ENCODE data around the gene TICAM2. TPM values are rescaled to one million over a fixed set of nuclear protein-coding genes. Genes with fewer than 3 reads are reported as not detected.

The TICAM2 gene
- total and polyA plus RNA-seq, 9 of the 15 experiments (the other 6 are each of a cell fraction or from before 2014, with no cell fraction given): 0.15 to 1.8 (median 0.98) TPM

DNA sequence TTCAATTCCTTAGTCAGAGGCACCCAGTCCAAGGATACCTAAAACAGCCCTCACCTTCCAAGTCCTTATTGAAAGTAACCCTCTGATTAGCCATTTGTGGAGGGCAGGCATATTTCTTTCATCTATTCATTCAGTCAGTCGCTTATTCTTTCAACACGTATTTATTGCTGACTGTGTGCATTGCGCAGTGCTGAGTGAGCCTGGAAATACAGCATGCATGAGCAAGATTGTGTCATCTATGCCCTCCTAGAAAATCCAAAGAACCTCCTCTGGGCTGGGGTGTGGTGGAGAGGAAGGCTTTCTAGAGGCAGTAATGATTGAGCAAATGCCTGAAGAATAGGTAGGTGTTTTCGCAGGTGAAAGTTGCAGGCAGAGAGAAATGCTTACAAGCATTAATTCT is 49.2 kb downstream of the TICAM2 start:
- no TSS peak for BruUV-seq (replicated peaks)
- in situ Hi-C loops (cut with MboI): no loop called here

DNA sequence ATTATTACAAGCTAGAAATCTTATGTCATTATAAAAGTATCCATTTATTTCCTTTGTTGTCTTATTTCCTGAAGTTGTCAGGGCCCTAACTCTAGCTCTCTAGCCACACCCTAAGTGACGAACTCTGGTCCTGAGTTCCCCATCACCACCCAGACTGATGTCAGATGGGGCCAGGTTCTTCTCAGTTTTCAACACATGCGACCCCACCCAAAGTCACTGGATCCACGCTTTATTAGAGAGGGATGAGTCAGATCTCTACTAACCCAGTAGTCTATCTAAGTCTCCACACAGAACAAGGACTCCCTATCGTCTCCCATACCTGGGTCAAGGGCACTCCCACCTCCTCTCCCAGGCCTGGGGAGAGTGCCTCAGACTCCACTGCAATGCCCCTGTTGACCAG is 50.9 kb downstream of the TICAM2 start:
- Histone ChIP-seq H3K4me2 (ENCODE audit: insufficient read depth, low read length) (peak overlapping the region; percentile 24; the same call in 1 of the 2 replicates), H3K4me3 (no peak overlapping the region), H3K9ac (ENCODE audit: insufficient read depth in 1 of 2, low read depth in 2 of 2, low read length in 2 of 2) (no peak overlapping the region), H3K9me3 (replicated peaks; ENCODE audit: control insufficient read depth, insufficient read depth, low read depth, low read length) (no peaks in the 10 kb centered on the region; the same call in 1 of the 2 replicates), H3K4me1 (replicated peaks in 1 of 2; ENCODE audit: control insufficient read depth in 2 of 2, insufficient read depth in 2 of 2, low read length in 2 of 2) (peaks cover 0 to 14% of the 10 kb centered on the region in 2 experiments; a peak in 4 of 5 replicates), H2AFZ (ENCODE audit: low read depth, low read length) (no peak overlapping the region), H3K79me2 (ENCODE audit: control insufficient read depth, insufficient read depth, low read length) (no peaks in the 10 kb centered on the region), H3K27ac (ENCODE audit: extremely low read depth, low read depth, low read length) (no peak overlapping the region), H3K27me3 (ENCODE audit: control insufficient read depth in 2 of 2, insufficient read depth in 2 of 2, low read length in 2 of 2) (no peaks in the 10 kb centered on the region), H3K36me3 (ENCODE audit: control insufficient read depth, insufficient read depth, low read length) (no peaks in the 10 kb centered on the region), H3K9me1 (ENCODE audit: control insufficient read depth, insufficient read depth, low read length) (no peaks in the 10 kb centered on the region), H4K20me1 (replicated peaks; ENCODE audit: control insufficient read depth, insufficient read depth, low read length) (no peaks in the 10 kb centered on the region)
- POLR2A ChIA-PET: interaction anchor here (0.9 kb wide), 2 partner anchors 9 to 30 kb away, joined by 3 read pairs; no protein-coding TSS in a partner anchor
- 0% methylated on average over 4 of the region's 4 CpGs for WGBS (ENCODE audit: insufficient coverage, low coverage, missing lambda C conversion rate)
- intact Hi-C loops (cut with micrococcal nuclease) (no loop called here), in situ Hi-C loops (cut with MboI) (no loop called here)
- DNase-seq (ENCODE audit: extremely low read depth in 1 of 4, low spot score in 3 of 4) (peak; percentile 44 to 61 (median 52)), FAIRE-seq (no peak), ATAC-seq (peak; percentile 70)
- no TSS peak for BruUV-seq (replicated peaks)
- CTCF ChIA-PET (ENCODE audit: low intra/inter-chr PET ratio): interaction anchor here (1.3 kb wide), 1 partner anchor 23 kb away, joined by 3 read pairs; no protein-coding TSS in a partner anchor
- TF ChIP-seq KHSRP (IDR thresholded peaks at IDR 0.05) (no peak), CBFA2T2 (conservative IDR thresholded peaks at IDR 0.05) (peak; percentile 36; the same call in 1 of the 2 replicates), CTBP1 (IDR thresholded peaks at IDR 0.05; ENCODE audit: borderline replicate concordance) (peak; percentile 69; the same call in 1 of the 2 replicates), TCF3 (CRISPR knock-in tag; IDR thresholded peaks at IDR 0.05) (peak; percentile 23; the same call in 1 of the 2 replicates), CBFA2T3 (IDR thresholded peaks at IDR 0.05) (peak; percentile 58), TCF15 (CRISPR knock-in tag; IDR thresholded peaks at IDR 0.05) (no peak)
- TF ChIP-seq, protein P1, sequence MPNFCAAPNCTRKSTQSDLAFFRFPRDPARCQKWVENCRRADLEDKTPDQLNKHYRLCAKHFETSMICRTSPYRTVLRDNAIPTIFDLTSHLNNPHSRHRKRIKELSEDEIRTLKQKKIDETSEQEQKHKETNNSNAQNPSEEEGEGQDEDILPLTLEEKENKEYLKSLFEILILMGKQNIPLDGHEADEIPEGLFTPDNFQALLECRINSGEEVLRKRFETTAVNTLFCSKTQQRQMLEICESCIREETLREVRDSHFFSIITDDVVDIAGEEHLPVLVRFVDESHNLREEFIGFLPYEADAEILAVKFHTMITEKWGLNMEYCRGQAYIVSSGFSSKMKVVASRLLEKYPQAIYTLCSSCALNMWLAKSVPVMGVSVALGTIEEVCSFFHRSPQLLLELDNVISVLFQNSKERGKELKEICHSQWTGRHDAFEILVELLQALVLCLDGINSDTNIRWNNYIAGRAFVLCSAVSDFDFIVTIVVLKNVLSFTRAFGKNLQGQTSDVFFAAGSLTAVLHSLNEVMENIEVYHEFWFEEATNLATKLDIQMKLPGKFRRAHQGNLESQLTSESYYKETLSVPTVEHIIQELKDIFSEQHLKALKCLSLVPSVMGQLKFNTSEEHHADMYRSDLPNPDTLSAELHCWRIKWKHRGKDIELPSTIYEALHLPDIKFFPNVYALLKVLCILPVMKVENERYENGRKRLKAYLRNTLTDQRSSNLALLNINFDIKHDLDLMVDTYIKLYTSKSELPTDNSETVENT (CRISPR knock-in tag; IDR thresholded peaks at IDR 0.05): no peak
- TF ChIP-seq, protein P2, sequence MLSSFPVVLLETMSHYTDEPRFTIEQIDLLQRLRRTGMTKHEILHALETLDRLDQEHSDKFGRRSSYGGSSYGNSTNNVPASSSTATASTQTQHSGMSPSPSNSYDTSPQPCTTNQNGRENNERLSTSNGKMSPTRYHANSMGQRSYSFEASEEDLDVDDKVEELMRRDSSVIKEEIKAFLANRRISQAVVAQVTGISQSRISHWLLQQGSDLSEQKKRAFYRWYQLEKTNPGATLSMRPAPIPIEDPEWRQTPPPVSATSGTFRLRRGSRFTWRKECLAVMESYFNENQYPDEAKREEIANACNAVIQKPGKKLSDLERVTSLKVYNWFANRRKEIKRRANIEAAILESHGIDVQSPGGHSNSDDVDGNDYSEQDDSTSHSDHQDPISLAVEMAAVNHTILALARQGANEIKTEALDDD (IDR thresholded peaks at IDR 0.05): peak; percentile 62; the same call in 1 of the 2 replicates

More for the DNA sequence above, 49.2 kb downstream of the TICAM2 start:
- POLR2A ChIA-PET: no interaction called here
- no peak overlapping the region for H3K4me3 ChIP-seq
- no peaks in the 10 kb centered on the region for H3K36me3 ChIP-seq (ENCODE audit: control insufficient read depth, insufficient read depth, low read length)
- no peaks in the 10 kb centered on the region for H3K9me1 ChIP-seq (ENCODE audit: control insufficient read depth, insufficient read depth, low read length)
- FAIRE-seq (no peak), ATAC-seq (no peak), DNase-seq (ENCODE audit: extremely low read depth in 1 of 4, low spot score in 3 of 4) (no peak)
- intact Hi-C loops (cut with micrococcal nuclease): no loop called here
- H3K4me2 ChIP-seq (ENCODE audit: insufficient read depth, low read length): no peak overlapping the region
- CTCF ChIA-PET (ENCODE audit: low intra/inter-chr PET ratio): no interaction called here
- no peaks in the 10 kb centered on the region for H3K9me3 ChIP-seq (replicated peaks; ENCODE audit: control insufficient read depth, insufficient read depth, low read depth, low read length)
- H3K9ac ChIP-seq (ENCODE audit: insufficient read depth in 1 of 2, low read depth in 2 of 2, low read length in 2 of 2): no peak overlapping the region
- no peak overlapping the region for H2AFZ ChIP-seq (ENCODE audit: low read depth, low read length)
- H3K4me1 ChIP-seq (replicated peaks in 1 of 2; ENCODE audit: control insufficient read depth in 2 of 2, insufficient read depth in 2 of 2, low read length in 2 of 2): peaks cover 0 to 14% of the 10 kb centered on the region in 2 experiments; a peak in 4 of 5 replicates
- H4K20me1 ChIP-seq (replicated peaks; ENCODE audit: control insufficient read depth, insufficient read depth, low read length): no peaks in the 10 kb centered on the region
- TF ChIP-seq KLF6 (CRISPR knock-in tag; IDR thresholded peaks at IDR 0.05; ENCODE audit: borderline replicate concordance): no peak
- TF ChIP-seq MAFF (IDR thresholded peaks at IDR 0.05; ENCODE audit: low read length): 0 out of 2 replicates have a peak, but pooled peaks have one; percentile 17
- peak; percentile 56 for TF ChIP-seq ZNF316 (IDR thresholded peaks at IDR 0.05)
- TF ChIP-seq, protein P3, sequence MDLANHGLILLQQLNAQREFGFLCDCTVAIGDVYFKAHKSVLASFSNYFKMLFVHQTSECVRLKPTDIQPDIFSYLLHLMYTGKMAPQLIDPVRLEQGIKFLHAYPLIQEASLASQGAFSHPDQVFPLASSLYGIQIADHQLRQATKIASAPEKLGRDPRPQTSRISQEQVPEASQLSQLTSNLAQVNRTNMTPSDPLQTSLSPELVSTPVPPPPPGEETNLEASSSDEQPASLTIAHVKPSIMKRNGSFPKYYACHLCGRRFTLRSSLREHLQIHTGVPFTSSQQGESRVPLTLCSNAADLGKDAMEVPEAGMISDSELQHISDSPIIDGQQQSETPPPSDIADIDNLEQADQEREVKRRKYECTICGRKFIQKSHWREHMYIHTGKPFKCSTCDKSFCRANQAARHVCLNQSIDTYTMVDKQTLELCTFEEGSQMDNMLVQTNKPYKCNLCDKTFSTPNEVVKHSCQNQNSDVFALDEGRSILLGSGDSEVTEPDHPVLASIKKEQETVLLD (IDR thresholded peaks at IDR 0.05): no peak
- no peaks in the 10 kb centered on the region for H3K79me2 ChIP-seq (ENCODE audit: control insufficient read depth, insufficient read depth, low read length)
- WGBS (ENCODE audit: insufficient coverage, low coverage, missing lambda C conversion rate): 24% methylated on average over 4 of the region's 4 CpGs
- no peaks in the 10 kb centered on the region for H3K27me3 ChIP-seq (ENCODE audit: control insufficient read depth in 2 of 2, insufficient read depth in 2 of 2, low read length in 2 of 2)
- no peak overlapping the region for H3K27ac ChIP-seq (ENCODE audit: extremely low read depth, low read depth, low read length)
